Osteocyte (in vitro differentiated cells): ENCODE results near the gene TTC31. TPM values are rescaled to one million over a fixed set of nuclear protein-coding genes. Genes with fewer than 3 reads are reported as not detected.

ENCODE experiments used
- DNase-seq: peaks from one replicate; pipeline ENCODE4 v3.0.0; 2021; ENCODE audit warnings: mixed read lengths; ENCODE audit not compliant: unreplicated experiment; ENCODE audit errors: extremely low spot score
- H3K27ac Mint-ChIP-seq: one replicate; pipeline ENCODE4 v1.8.0; 2021; ENCODE audit warnings: mild to moderate bottlenecking, mixed read lengths; ENCODE audit not compliant: unreplicated experiment
- H3K27me3 Mint-ChIP-seq: one replicate; pipeline ENCODE4 v1.8.0; 2021; ENCODE audit warnings: mixed read lengths; ENCODE audit not compliant: unreplicated experiment
- H3K36me3 Mint-ChIP-seq: one replicate; pipeline ENCODE4 v1.8.0; 2021; ENCODE audit warnings: mixed read lengths; ENCODE audit not compliant: unreplicated experiment
- H3K4me1 Mint-ChIP-seq: one replicate; pipeline ENCODE4 v1.8.0; 2021; ENCODE audit warnings: mixed read lengths; ENCODE audit not compliant: unreplicated experiment
- H3K4me3 Mint-ChIP-seq: one replicate; pipeline ENCODE4 v1.8.0; 2021; ENCODE audit warnings: mild to moderate bottlenecking, moderate library complexity, mixed read lengths; ENCODE audit not compliant: unreplicated experiment
- H3K9me3 Mint-ChIP-seq: one replicate; pipeline ENCODE4 v1.8.0; 2021; ENCODE audit warnings: mixed read lengths; ENCODE audit not compliant: unreplicated experiment
- CTCF ChIP-seq: fragments of 200-600 bp; sonication (generic); IDR thresholded peaks from 2 replicates; pipeline ENCODE4 v1.5.0; 2021; ENCODE audit warnings: antibody characterized with exemption, mild to moderate bottlenecking, moderate library complexity
- long read RNA-seq: library from polyadenylated mRNA; unstranded; transcript quantifications from one replicate; pipeline ENCODE4 v2.0.0, GENCODE V29; 2021
- total RNA-seq: library from RNA; stranded (reverse); gene quantifications from 2 replicates; pipeline ENCODE4 v1.2.1, GENCODE V29; 2021

TTC31 gene
- 24.2 and 24.3 TPM in 2 replicates for total RNA-seq
- long read RNA-seq, transcript TTC31-201 (13 exons, 3,235 nt), result major isoform, 6 of 27 reads
- long read RNA-seq, partial matches to known transcripts, result 2 of 27 reads
- long read RNA-seq, other reads (novel, unspliced or antisense), result 18 of 27 reads

DNA sequence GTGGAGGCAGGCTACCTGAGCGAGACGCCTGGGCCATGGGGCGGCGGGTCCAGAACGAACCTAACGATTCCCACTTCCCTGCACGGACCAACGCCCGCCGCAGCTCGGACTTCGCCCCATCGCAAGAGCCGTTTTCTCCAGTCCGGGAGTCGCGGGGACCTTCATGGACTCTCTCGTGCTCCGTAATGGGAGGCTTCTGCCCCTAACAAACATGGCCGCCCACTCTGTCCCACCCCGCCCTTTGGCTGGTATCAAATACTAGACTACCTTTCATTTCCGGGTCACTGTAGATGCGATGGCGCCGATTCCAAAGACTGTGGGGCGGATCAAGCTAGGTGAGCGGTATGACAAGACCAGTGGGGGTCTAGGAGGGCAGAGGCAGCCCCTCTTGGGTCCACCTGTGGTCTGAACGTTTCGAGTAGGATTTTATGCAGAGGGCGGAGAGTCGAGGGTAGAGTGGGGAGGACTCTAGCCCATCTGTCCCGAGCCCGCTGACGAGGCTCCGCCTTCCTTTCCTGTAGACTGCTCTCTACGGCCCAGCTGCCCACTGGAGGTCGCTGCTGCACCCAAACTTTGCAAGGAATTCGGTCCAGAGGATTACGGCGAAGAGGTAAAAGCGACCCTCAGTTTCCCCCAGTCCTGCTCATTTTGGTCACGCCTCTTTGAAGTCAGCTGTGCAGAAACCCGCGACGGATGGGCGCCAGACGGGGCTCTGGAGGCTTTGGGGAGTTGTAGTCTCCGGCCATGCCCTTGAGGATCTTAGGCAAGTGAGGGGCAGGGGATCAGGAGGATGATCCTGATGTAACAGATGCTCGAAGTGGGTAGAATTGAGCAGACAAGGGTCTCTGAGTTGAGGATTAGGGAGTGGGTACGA lies at the start of gene TTC31, which contains the start of gene CCDC142:
Gene TTC31, plus strand, starts transcription at position 281 of the 874 bp plus-strand sequence. Its CDS starts 15 bp downstream, at position 296.
Gene CCDC142, minus strand, starts transcription at position 198 of the 874 bp plus-strand sequence. Its CDS starts 161 bp downstream, at position 37.
- Mint-ChIP-seq H3K4me1 (peaks cover 30% of the 10 kb centered on the region), H3K4me3 (peak within 1 kb of the TSS; percentile 99), H3K27me3 (no peaks in the 10 kb centered on the region), H3K36me3 (peaks cover 16% of the 10 kb centered on the region), H3K27ac (peak within 1 kb of the TSS; percentile 99), H3K9me3 (no peaks in the 10 kb centered on the region)
- DNase-seq, result peak; percentile 96
- TF ChIP-seq CTCF, result peak; percentile 97

DNA sequence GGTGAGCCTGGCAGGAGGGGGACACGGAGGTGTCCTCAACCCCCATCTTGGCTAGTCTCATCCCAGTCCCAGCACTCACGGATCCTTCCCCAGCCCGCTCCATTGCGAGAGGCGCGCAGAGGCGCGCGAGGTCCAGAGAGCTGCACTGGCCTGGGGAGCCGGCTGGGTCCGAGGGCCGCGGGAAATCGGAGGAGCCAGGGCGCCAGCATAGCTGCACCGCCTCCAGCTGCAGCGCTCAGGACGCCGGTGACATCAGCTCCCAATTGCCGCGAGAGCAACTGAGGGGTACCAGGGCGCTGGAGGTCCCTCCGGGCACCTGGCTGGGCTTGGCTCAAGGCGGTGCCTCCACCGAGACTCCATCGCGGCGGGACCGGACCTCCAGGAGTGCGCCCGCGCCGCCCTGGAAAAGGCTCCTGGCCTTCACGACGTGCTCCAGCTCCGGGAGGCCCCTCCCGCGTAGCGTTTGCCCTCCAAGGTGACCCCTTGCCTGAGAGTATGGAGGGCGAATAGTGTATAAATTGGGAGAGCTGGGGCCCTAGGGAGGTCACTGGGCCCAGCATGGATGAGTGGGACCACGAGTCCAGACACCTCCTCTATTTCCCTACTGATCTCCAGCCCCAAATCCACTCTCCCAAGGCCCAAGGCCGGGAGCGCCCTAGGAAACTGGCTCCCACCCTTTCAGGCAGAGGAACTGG lies 46.6 kb upstream of the TTC31 start:
- Mint-ChIP-seq H3K4me1 (peaks cover 41% of the 10 kb centered on the region), H3K27ac (no peak overlapping the region), H3K36me3 (peaks cover 8% of the 10 kb centered on the region), H3K9me3 (no peaks in the 10 kb centered on the region), H3K4me3 (no peak overlapping the region), H3K27me3 (peaks cover 3% of the 10 kb centered on the region)
- no peak for TF ChIP-seq CTCF
- no peak for DNase-seq

GRCh38 chr2:74436848-74437695 lies 45.8 kb upstream of the TTC31 start:
- Mint-ChIP-seq H3K36me3 (peaks cover 4% of the 10 kb centered on the region), H3K27ac (no peak overlapping the region), H3K4me3 (no peak overlapping the region), H3K4me1 (peaks cover 41% of the 10 kb centered on the region), H3K27me3 (peaks cover 3% of the 10 kb centered on the region), H3K9me3 (no peaks in the 10 kb centered on the region)
- DNase-seq, result no peak
- TF ChIP-seq CTCF, result no peak

DNA sequence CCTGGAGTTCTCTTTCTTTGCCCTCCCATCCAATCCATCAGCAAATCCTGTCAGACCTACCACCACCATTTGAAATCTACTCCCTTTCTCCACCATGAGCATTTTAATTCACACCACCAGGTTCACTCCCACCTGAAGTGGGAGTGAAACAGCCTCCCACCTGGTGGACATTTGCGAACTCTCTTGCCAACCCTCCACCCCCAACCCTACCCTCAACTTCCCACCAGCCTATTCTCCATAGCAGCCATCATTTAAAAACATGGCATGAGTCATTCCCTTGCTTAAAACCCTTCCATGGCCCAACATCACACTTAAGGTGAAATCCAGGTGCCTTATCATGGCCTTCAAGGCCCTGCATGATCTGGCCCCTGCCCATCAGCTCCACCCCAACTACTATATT lies 44.6 kb upstream of the TTC31 start:
- peaks cover 41% of the 10 kb centered on the region for H3K4me1 Mint-ChIP-seq
- H3K4me3 Mint-ChIP-seq, result peak overlapping the region; percentile 36
- H3K9me3 Mint-ChIP-seq, result no peaks in the 10 kb centered on the region

More for the DNA sequence above, 44.6 kb upstream of the TTC31 start:
- Mint-ChIP-seq H3K27ac (no peak overlapping the region), H3K36me3 (no peaks in the 10 kb centered on the region), H3K27me3 (peaks cover 5% of the 10 kb centered on the region)
- no peak for DNase-seq
- TF ChIP-seq CTCF, result no peak
